H1 (cell line): ENCODE data around the gene FSIP1. TPM values are rescaled to one million over a fixed set of nuclear protein-coding genes. Genes with fewer than 3 reads are reported as not detected.

Source experiments
- CHD2 ChIP-seq: IDR thresholded peaks from 2 replicates; pipeline ENCODE4 v1.6.1; 2012; ENCODE audit warnings: low read length, improper control_type of control experiment
- CREB1 ChIP-seq: IDR thresholded peaks from 2 replicates; pipeline ENCODE4 v1.6.1; 2012; ENCODE audit warnings: inconsistent platforms
- EGR1 ChIP-seq: IDR thresholded peaks from 2 replicates; pipeline ENCODE4 v1.6.1; 2011; ENCODE audit warnings: low read depth, low read length, borderline replicate concordance
- KDM1A ChIP-seq: fragments of 200-600, 300-600 bp; sonication (generic); IDR thresholded peaks from 2 replicates; pipeline ENCODE4 v1.7.1; 2016; ENCODE audit warnings: mild to moderate bottlenecking, low read length, borderline replicate concordance
- POLR2A ChIP-seq, 2 experiments: IDR thresholded peaks; 1 replicate in 1 of 2; 2 replicates in 1 of 2; pipeline ENCODE4 v1.6.1; 2011; ENCODE audit warnings: low read depth in 2 of 2, low read length in 2 of 2, mild to moderate bottlenecking in 2 of 2; ENCODE audit errors: control extremely low read depth in 1 of 2
- POU5F1 ChIP-seq: IDR thresholded peaks from 2 replicates; pipeline ENCODE4 v1.6.1; 2011; ENCODE audit warnings: low read depth, mild to moderate bottlenecking, low read length, moderate library complexity
- RAD21 ChIP-seq, 2 experiments: IDR thresholded peaks in 1 of 2; conservative IDR thresholded peaks in 1 of 2; 2 replicates each; pipeline ENCODE4 v1.6.1; 2011; ENCODE audit warnings: low read depth in 2 of 2, low read length in 2 of 2, improper control_type of control experiment in 1 of 2, inconsistent platforms in 1 of 2, mild to moderate bottlenecking in 1 of 2, moderate library complexity in 1 of 2
- RNF2 ChIP-seq: fragments of 200-900, 300-1000 bp; sonication (generic); IDR thresholded peaks from 2 replicates; pipeline ENCODE4 v1.7.1; 2016; ENCODE audit warnings: borderline replicate concordance, low read depth, mild to moderate bottlenecking, antibody characterized with exemption, low read length; ENCODE audit not compliant: poor library complexity, severe bottlenecking; ENCODE audit errors: missing control alignments
- polyA plus RNA-seq, 7 experiments: library from polyadenylated mRNA; depleted of rRNA in 3 of 7; stranded (reverse) in 5 of 7; unstranded in 2 of 7; fragments of >200 nt in 5 of 7; fragments of 200-250 nt in 2 of 7; gene quantifications; 1 replicate in 5 of 7; 2 replicates in 1 of 7; 4 replicates in 1 of 7; pipeline versions ENCODE4 v1.2.1 to v1.2.3, GENCODE V29; 2011 to 2013; ENCODE audit warnings: missing spikeins in 2 of 7, mixed read lengths in 2 of 7
- total RNA-seq: library from RNA; stranded (reverse); fragmentation: NEBNext Ultra II Directional; extraction: Animal tissue kit (Norgen Biotek cat#: 25700); gene quantifications from 2 replicates; pipeline ENCODE4 v1.2.1, GENCODE V29; 2021
- TF ChIP-seq, protein P1 (sequence below): IDR thresholded peaks from 2 replicates; pipeline ENCODE4 v1.6.1; 2012; ENCODE audit warnings: low read length, inconsistent platforms

Gene FSIP1
- total and polyA plus RNA-seq, 2 of the 8 experiments (the other 6 are each of a cell fraction or from before 2014, with no cell fraction given), result 0.18 to 1.3 TPM

DNA sequence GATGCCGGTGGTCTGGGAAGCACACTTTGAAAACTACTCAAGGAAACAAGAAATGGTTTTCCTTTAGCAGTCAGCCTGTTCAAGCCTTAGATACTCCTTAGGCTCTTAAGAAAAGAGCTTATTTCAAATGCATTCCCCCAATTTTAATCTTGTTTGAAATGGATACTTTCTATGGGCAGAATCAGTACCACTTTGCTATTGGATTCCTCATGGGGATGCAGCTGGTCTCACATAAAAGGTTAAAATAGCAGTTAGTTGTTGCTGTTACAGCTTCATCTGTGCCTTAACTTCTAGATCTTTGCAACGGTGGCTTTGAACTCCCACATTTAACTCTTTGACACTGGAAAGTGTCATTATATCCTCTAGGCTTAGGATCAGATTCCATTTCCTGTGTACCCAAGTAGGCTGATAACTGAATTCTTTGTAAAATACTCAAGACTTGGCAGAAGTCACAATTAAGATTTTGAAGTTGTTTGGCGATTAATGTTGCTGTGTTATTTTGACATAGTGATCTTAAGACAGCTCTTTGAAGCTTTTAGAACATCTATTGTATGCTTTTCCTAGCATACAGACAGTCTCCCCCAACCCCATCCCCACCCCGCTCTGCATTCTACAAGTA, 199.6 kb downstream of the FSIP1 start (continued):
- TF ChIP-seq RNF2 (no peak), RAD21 (IDR thresholded peaks at IDR 0.05 in 1 of 2, conservative IDR thresholded peaks at IDR 0.05 in 1 of 2; ENCODE audit: low read depth in 2 of 2, low read length in 2 of 2) (no peak), CREB1 (no peak), EGR1 (no peak), CHD2 (no peak), POLR2A (IDR thresholded peaks at IDR 0.05; ENCODE audit: control extremely low read depth in 1 of 2, low read depth in 2 of 2, low read length in 2 of 2) (peak in 1 of 2 experiments; percentile 63; a peak in 2 of 3 replicates), POU5F1 (no peak), KDM1A (no peak)
- TF ChIP-seq, protein P1, sequence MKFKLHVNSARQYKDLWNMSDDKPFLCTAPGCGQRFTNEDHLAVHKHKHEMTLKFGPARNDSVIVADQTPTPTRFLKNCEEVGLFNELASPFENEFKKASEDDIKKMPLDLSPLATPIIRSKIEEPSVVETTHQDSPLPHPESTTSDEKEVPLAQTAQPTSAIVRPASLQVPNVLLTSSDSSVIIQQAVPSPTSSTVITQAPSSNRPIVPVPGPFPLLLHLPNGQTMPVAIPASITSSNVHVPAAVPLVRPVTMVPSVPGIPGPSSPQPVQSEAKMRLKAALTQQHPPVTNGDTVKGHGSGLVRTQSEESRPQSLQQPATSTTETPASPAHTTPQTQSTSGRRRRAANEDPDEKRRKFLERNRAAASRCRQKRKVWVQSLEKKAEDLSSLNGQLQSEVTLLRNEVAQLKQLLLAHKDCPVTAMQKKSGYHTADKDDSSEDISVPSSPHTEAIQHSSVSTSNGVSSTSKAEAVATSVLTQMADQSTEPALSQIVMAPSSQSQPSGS, result peak; percentile 10; the same call in 1 of the 2 replicates
